C4-2B (cell line): ENCODE data around the gene SLC1A2.

ENCODE experiments used
- H3K27ac ChIP-seq: fragments of 450-650 bp; 2 replicates; pipeline ENCODE4 v1.5.1; 2017
- CTCF ChIP-seq: fragments of 450-650 bp; conservative IDR thresholded peaks from 2 replicates; pipeline ENCODE4 v1.5.1; 2017; ENCODE audit warnings: mild to moderate bottlenecking
- ZFX ChIP-seq: fragments of 450-650 bp; IDR thresholded peaks from 2 replicates; pipeline ENCODE4 v1.6.1; 2017

The SLC1A2 gene

GRCh38 chr11:35358391-35358790 lies 61.0 kb downstream of the SLC1A2 start:
- no peak overlapping the region for H3K27ac ChIP-seq
- TF ChIP-seq CTCF (no peak), ZFX (no peak)

GRCh38 chr11:35357923-35358322 lies 61.4 kb downstream of the SLC1A2 start:
- no peak overlapping the region for H3K27ac ChIP-seq
- TF ChIP-seq CTCF, result no peak
- no peak for TF ChIP-seq ZFX

- TF ChIP-seq ZFX (no peak), CTCF (no peak)
- no peak overlapping the region for H3K27ac ChIP-seq
These were observed 64.1 kb downstream of the SLC1A2 start for GRCh38 chr11:35355102-35355749.

- TF ChIP-seq CTCF (no peak), ZFX (no peak)
- no peak overlapping the region for H3K27ac ChIP-seq
These were observed 64.7 kb downstream of the SLC1A2 start for GRCh38 chr11:35354644-35355043.

- TF ChIP-seq CTCF, result no peak
- TF ChIP-seq ZFX, result no peak
- no peak overlapping the region for H3K27ac ChIP-seq
These were observed 67.1 kb downstream of the SLC1A2 start for GRCh38 chr11:35352077-35352888.

- TF ChIP-seq CTCF (no peak), ZFX (no peak)
- no peak overlapping the region for H3K27ac ChIP-seq
These were observed 69.5 kb downstream of the SLC1A2 start for GRCh38 chr11:35349897-35350296.
